Medulla oblongata (tissue), 1 donor: ENCODE results near the gene AKAP13.
"Not testable (repeated sequence)": the region's sequence is repeated elsewhere in the genome, so short reads cannot be mapped to it uniquely, and the experiment has no call there.

Source experiments
- DNase-seq: peaks from one replicate; pipeline ENCODE4 v3.0.0-alpha.2; 2015; ENCODE audit errors: extremely low spot score

AKAP13 gene

GRCh38 chr15:85479071-85479647, 98.8 kb downstream of the AKAP13 start:
- no peak for DNase-seq

GRCh38 chr15:85480923-85481322, 100.5 kb downstream of the AKAP13 start:
- no peak for DNase-seq

GRCh38 chr15:85481543-85481942, 101.1 kb downstream of the AKAP13 start:
- not testable (repeated sequence) for DNase-seq

- DNase-seq = no peak
Observed at GRCh38 chr15:85482894-85483293, 102.5 kb downstream of the AKAP13 start.

GRCh38 chr15:85483955-85484354, 103.6 kb downstream of the AKAP13 start:
- DNase-seq = not testable (repeated sequence)

- not testable (repeated sequence) for DNase-seq
Observed at GRCh38 chr15:85484923-85485322, 104.5 kb downstream of the AKAP13 start.

- peak; percentile 92 for DNase-seq
Observed at GRCh38 chr15:85485956-85486567, 105.7 kb downstream of the AKAP13 start.

GRCh38 chr15:85487796-85488195, 107.4 kb downstream of the AKAP13 start:
- not testable (repeated sequence) for DNase-seq

- no peak for DNase-seq
Observed at GRCh38 chr15:85488997-85489396, 108.6 kb downstream of the AKAP13 start.

- DNase-seq = no peak
Observed at GRCh38 chr15:85489773-85490493, 109.5 kb downstream of the AKAP13 start.

GRCh38 chr15:85490856-85491255, 110.5 kb downstream of the AKAP13 start:
- no peak for DNase-seq

GRCh38 chr15:85491691-85492090, 111.3 kb downstream of the AKAP13 start:
- DNase-seq = no peak

- DNase-seq = no peak
Observed at GRCh38 chr15:85492406-85492805, 112.0 kb downstream of the AKAP13 start.

- no peak for DNase-seq
Observed at GRCh38 chr15:85493260-85493659, 112.9 kb downstream of the AKAP13 start.

- DNase-seq = no peak
Observed at GRCh38 chr15:85494048-85494777, 113.8 kb downstream of the AKAP13 start.

- DNase-seq = no peak
Observed at GRCh38 chr15:85495096-85495495, 114.7 kb downstream of the AKAP13 start.

- DNase-seq = no peak
Observed at GRCh38 chr15:85495544-85495943, 115.1 kb downstream of the AKAP13 start.

- no peak for DNase-seq
Observed at GRCh38 chr15:85496151-85496550, 115.7 kb downstream of the AKAP13 start.

- no peak for DNase-seq
Observed at GRCh38 chr15:85496551-85497171, 116.3 kb downstream of the AKAP13 start.

- DNase-seq = no peak
Observed at GRCh38 chr15:85497172-85497569, 116.8 kb downstream of the AKAP13 start.

GRCh38 chr15:85498471-85498870, 118.1 kb downstream of the AKAP13 start:
- no peak for DNase-seq

- DNase-seq = no peak
Observed at GRCh38 chr15:85499371-85499887, 119.0 kb downstream of the AKAP13 start.
